Activated CD8-positive, alpha-beta memory T cell treated with anti-CD3 and anti-CD28 coated beads, Interleukin-2, amount 50 U/mL, for 24 hours (primary cell): ENCODE measurements around the gene RILP.

ENCODE experiments used
- DNase-seq: peaks from one replicate; pipeline ENCODE4 v3.0.0-alpha.2; 2020; ENCODE audit errors: extremely low read depth

Gene RILP

DNA sequence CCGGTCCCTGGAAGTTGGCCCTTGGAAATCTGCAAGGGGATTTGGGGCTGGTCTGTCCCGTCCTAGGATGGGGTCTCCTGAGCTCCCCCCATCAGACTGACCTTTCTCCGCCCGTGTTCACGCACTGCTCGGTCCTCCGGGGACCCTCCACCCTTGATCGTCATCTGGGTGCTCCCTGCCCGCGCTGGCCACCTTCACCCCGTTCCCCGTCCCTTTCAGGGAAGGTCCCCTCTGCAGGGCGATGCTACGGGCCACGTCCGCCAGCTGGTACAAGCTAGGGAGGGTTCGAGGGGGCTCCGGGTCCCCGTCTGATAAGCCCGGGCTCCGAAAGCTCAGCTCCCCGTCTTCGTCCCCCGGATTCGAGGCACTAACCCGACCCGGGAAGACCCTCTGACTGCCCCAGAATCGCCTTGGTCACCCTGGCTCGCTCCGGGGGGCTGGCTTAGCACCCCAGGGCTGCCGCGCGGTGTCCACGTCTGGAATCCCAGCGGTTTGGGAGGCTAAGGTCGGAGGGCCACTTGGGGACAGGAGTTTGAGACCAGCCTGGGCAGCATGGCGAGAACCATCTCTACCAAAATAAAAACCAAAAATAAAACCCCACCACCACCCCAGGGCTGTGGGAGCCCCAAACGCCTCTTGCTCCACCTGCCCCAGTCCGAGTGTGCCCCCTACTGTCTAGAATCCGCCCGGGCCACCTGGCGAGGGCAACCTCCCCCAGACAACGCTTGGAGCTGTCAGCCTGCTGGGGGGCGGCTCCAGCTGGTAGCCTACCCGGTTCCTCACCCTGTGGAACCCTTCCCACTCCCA is 20.0 kb downstream of the RILP start:
- no peak for DNase-seq

GRCh38 chr17:1628856-1629503 is 20.7 kb downstream of the RILP start:
- peak; percentile 74 for DNase-seq

- DNase-seq = no peak
Observed at GRCh38 chr17:1627982-1628855, 21.4 kb downstream of the RILP start, which contains the start of gene SLC43A2. TSS of gene SLC43A2 (minus strand) at chr17:1628834. CDS start at chr17:1627874, 960 bp downstream.

DNA sequence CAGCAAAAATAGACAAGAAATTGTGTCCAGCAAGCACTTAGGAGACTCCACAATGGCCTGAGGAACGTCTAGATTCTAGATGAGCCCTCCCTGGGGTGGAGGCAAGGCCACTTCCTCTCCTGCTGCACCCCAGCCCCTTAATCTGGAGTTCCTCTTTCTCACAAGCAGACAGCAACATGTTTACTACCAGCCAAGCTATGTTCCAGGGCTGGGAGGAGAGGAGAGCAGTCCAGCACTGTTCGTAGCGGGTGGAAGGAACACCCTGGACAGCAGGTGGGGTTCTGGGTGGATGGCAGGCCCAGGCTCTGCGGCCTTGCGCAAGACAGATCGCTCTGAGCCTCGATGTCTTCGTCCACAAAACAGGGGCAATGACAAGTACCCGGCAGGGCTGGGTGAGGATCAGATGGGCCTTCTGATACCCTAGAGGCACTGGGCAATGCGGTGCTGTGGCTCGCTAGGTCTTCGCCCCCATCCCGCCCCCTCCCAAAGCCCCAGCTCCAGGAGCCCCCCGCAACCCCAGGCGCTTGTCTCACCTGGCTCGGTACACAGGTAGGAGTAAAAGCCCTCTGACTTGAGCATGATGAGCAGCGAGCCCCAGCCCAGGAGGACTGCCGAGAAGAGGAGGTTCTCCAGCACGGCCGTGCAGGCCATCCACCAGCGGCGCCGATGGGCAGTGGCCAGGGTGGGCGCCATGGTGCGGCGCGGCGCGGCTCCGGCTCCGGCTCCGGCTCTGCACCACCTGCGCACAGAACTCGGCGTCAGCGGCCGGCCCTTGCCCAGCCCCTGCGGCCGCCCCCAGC is 22.3 kb downstream of the RILP start:
- DNase-seq = no peak

GRCh38 chr17:1626333-1626732 is 23.3 kb downstream of the RILP start:
- DNase-seq = no peak

DNA sequence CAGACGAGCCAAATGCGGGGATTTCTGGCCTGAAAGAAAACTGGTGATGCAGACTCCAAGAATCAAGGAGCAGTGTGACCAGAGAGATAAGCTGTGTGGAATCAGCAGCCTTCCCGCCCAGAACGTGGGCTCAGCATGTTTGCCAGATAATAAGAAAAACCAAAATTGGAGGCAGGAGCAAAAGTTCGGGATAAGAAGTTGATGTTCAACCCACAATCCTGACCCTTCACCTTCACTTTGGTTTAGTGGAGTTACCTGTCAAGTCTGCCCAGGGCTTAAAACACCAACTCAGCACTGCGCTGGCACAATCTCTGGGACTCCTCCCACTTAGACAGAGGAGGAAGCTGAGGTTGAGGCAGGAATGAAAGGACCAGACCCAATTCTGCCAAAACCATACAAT is 24.1 kb downstream of the RILP start:
- no peak for DNase-seq

DNA sequence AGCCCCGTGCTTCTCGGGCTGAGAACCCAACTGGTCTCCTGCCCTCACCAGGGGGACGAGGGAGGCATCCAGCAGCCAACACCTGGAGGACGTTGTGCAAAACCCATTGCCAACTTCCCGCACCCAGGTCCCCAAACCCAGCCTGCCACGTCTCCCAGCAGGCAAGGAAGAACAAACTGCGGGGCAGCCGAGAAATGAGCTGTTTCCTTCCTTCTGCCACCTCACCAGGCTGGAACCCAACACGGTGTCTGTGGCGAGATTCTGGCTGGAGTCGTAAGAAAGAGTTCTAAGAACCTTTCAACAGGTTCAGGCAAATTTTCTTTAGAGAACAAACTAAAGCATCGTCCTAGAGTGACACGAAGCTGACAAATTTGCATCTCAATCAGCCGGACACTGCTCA is 24.6 kb downstream of the RILP start:
- DNase-seq = no peak

GRCh38 chr17:1624650-1625049 is 25.0 kb downstream of the RILP start:
- no peak for DNase-seq

DNA sequence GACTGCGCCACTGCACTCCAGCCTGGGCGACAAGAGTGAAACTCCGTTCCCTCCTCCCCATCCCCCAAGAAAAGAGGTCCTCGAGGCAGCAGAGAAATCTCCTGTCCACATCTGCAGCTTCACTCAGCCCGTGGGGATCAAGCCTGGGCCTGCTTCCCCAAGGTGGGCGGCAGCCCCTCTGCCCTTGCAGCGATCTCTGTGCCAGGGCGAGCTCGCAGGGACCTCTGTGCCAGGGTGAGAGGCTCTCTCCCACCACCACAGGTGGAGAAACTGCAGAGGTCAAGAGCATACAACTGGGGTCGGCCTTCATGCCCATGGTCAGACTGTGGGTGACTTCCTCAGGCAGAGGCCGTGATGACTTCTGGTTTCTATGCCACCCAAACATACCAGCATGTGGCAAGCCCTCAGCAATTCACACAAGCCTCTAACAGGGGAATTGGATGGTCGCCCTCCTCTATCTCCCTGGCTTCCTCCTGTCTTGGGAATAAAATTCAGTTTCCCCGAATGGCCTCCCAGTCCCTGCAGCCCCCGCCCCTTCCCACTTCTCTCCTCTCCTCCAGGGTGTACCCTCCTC is 26.5 kb downstream of the RILP start:
- no peak for DNase-seq

GRCh38 chr17:1621273-1621954 is 28.3 kb downstream of the RILP start:
- DNase-seq = no peak

GRCh38 chr17:1620486-1620885 is 29.2 kb downstream of the RILP start:
- no peak for DNase-seq

- no peak for DNase-seq
Observed at GRCh38 chr17:1617620-1618174, 32.0 kb downstream of the RILP start.

DNA sequence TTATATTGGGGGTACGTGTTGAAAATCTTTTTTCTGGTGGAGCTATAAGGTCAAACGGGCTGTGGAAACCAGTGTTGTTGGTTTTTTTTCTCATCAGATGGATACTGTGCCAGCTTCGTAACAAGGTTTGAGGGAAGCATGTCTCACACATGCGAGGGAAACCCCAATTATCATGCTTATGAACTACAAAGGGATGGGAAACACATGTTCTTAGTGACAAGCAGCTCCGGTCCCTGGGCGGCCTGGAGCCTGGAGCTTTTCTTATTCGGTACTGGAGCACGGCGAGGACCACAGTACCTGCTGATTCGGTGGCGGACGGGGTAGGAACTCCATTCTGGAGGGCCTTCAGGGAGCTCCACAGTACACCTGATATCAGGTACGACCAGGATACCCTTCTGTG is 33.6 kb downstream of the RILP start:
- DNase-seq = no peak

- no peak for DNase-seq
Observed at GRCh38 chr17:1612400-1612799, 37.3 kb downstream of the RILP start.

DNA sequence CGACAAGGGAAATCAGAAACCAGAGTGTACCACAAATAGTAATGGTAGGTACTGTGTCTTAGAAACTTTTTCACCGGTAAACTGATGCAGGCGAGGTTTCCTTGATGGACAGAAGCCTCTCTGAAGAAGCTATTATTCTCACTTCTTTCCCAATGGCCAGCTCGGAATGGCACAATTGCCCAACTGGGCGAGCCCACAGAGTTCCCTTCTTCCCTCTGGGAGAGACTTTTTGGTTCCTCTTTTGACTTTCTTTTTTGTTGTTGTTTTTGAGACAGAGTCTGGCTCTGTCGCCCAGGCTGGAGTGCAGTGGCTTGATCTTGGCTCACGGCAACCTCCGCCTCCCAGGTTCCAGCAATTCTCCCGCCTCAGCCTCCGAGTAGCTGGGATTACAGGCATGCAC is 38.0 kb downstream of the RILP start:
- DNase-seq = no peak

- no peak for DNase-seq
Observed at GRCh38 chr17:1608676-1609075, 41.0 kb downstream of the RILP start.

DNA sequence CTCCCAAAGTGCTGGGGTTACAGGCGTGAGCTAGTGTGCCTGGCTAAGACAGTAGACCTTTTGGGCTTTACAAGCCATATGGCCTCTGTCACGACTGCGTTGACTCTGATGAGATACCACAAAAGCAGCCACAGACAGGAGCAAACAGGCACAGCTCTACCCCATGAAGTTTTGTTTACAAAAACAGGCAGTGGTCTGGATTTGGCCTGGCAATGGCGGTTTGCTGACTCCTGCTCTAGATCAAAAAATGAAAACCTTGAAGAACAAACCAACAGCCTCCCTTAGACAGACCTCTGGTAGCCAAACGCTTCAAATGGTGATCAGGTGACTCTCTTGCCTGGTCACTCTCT is 41.7 kb downstream of the RILP start:
- no peak for DNase-seq

DNA sequence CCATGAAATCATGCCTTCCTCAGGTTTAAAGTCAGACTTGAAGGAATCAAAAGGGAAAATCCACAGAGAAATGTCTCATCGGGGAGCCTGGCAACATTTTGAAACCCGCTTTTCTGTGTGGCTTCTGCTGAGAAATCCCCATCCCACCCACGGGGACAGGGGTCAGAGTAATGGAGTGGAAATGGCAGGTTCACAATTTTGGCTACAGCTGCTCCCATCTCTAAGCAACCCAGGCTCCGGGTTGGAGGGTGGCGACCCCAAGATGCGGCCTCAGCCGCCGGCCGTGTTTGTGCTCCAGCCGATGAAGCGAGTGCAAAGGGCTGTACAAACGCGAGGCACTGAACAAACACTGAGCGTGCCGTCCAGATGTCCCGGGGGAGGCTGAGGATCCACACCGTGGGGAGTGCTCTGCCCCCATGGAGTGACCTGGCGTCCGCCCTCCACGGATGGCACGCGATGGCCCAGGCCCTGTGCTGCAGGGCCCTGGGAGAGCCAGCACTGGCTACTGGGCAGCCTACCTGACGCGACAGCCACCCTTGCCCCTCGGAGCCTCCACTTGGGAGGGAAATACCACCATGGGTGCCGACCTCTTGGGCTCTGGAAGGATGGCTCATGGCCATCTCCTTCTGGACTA is 43.2 kb downstream of the RILP start:
- no peak for DNase-seq

DNA sequence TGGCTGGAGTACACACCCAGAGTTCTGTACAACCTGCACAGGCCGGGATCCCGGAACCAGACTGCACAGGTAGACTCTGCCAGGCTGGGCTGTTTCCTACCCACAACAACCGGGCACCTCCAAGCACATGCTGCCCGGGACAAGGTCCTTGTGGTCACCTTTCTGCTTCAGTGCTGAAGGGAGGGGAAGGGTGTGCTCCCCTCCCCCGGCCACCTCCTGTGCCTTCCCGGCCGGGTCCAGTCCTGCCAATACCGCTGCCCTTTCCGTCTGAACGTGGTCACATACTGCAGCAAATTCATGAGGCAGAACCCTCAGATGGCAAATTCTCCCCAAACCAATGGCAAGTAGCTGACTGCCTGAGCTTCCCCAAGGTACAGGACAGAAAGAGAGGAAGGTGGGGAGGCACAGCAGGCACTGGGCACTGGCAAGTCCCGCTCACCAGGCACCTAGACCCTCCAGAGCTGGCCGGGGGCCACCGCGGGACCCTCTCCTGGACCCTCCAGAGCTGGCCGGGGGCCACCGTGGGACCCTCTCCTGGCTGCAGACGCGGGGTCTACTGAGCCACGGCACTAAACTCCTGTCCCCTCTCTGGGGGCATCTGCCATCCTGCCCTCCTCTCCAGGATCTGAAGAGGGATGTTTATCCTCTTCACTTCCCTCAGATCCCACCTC is 43.9 kb downstream of the RILP start:
- no peak for DNase-seq
